Osteocyte (in vitro differentiated cells): ENCODE data around the gene CIP2A. TPM values are rescaled to one million over a fixed set of nuclear protein-coding genes. Genes with fewer than 3 reads are reported as not detected.

ENCODE experiments used
- DNase-seq: peaks from one replicate; pipeline ENCODE4 v3.0.0; 2021; ENCODE audit warnings: mixed read lengths; ENCODE audit not compliant: unreplicated experiment; ENCODE audit errors: extremely low spot score
- H3K27ac Mint-ChIP-seq: one replicate; pipeline ENCODE4 v1.8.0; 2021; ENCODE audit warnings: mild to moderate bottlenecking, mixed read lengths; ENCODE audit not compliant: unreplicated experiment
- H3K27me3 Mint-ChIP-seq: one replicate; pipeline ENCODE4 v1.8.0; 2021; ENCODE audit warnings: mixed read lengths; ENCODE audit not compliant: unreplicated experiment
- H3K36me3 Mint-ChIP-seq: one replicate; pipeline ENCODE4 v1.8.0; 2021; ENCODE audit warnings: mixed read lengths; ENCODE audit not compliant: unreplicated experiment
- H3K4me1 Mint-ChIP-seq: one replicate; pipeline ENCODE4 v1.8.0; 2021; ENCODE audit warnings: mixed read lengths; ENCODE audit not compliant: unreplicated experiment
- H3K4me3 Mint-ChIP-seq: one replicate; pipeline ENCODE4 v1.8.0; 2021; ENCODE audit warnings: mild to moderate bottlenecking, moderate library complexity, mixed read lengths; ENCODE audit not compliant: unreplicated experiment
- H3K9me3 Mint-ChIP-seq: one replicate; pipeline ENCODE4 v1.8.0; 2021; ENCODE audit warnings: mixed read lengths; ENCODE audit not compliant: unreplicated experiment
- CTCF ChIP-seq: fragments of 200-600 bp; sonication (generic); IDR thresholded peaks from 2 replicates; pipeline ENCODE4 v1.5.0; 2021; ENCODE audit warnings: antibody characterized with exemption, mild to moderate bottlenecking, moderate library complexity
- total RNA-seq: library from RNA; stranded (reverse); gene quantifications from 2 replicates; pipeline ENCODE4 v1.2.1, GENCODE V29; 2021

Gene CIP2A
- total RNA-seq, 1 donor from 2014 or later = 10.2 TPM

- H3K27ac Mint-ChIP-seq = no peak overlapping the region
- no peak overlapping the region for H3K4me3 Mint-ChIP-seq
- H3K27me3 Mint-ChIP-seq = peaks cover 13% of the 10 kb centered on the region
- no peak for DNase-seq
- no peaks in the 10 kb centered on the region for H3K36me3 Mint-ChIP-seq
- H3K4me1 Mint-ChIP-seq = no peaks in the 10 kb centered on the region
- TF ChIP-seq CTCF = no peak
- H3K9me3 Mint-ChIP-seq = no peaks in the 10 kb centered on the region
These were observed 83.4 kb downstream of the CIP2A start for GRCh38 chr3:108505811-108506210.

- H3K27ac Mint-ChIP-seq = no peak overlapping the region
- no peaks in the 10 kb centered on the region for H3K4me1 Mint-ChIP-seq
- H3K4me3 Mint-ChIP-seq = no peak overlapping the region
- H3K27me3 Mint-ChIP-seq = peaks cover 13% of the 10 kb centered on the region
- TF ChIP-seq CTCF = no peak
- H3K9me3 Mint-ChIP-seq = no peaks in the 10 kb centered on the region
- DNase-seq = no peak
- no peaks in the 10 kb centered on the region for H3K36me3 Mint-ChIP-seq
These were observed 85.5 kb downstream of the CIP2A start for GRCh38 chr3:108503722-108504121.

GRCh38 chr3:108501535-108501934, 87.7 kb downstream of the CIP2A start:
- no peak for DNase-seq
- Mint-ChIP-seq H3K27ac (no peak overlapping the region), H3K4me3 (no peak overlapping the region), H3K9me3 (no peaks in the 10 kb centered on the region), H3K36me3 (no peaks in the 10 kb centered on the region), H3K4me1 (no peaks in the 10 kb centered on the region), H3K27me3 (peaks cover 13% of the 10 kb centered on the region)
- no peak for TF ChIP-seq CTCF

- no peaks in the 10 kb centered on the region for H3K4me1 Mint-ChIP-seq
- H3K27ac Mint-ChIP-seq = no peak overlapping the region
- H3K27me3 Mint-ChIP-seq = peaks cover 13% of the 10 kb centered on the region
- no peak for DNase-seq
- no peaks in the 10 kb centered on the region for H3K36me3 Mint-ChIP-seq
- no peak for TF ChIP-seq CTCF
- H3K4me3 Mint-ChIP-seq = no peak overlapping the region
- no peaks in the 10 kb centered on the region for H3K9me3 Mint-ChIP-seq
These were observed 88.5 kb downstream of the CIP2A start for GRCh38 chr3:108500728-108501127.

Other genes with a start within 250 kb of the CIP2A start
- 0.05 and 0.08 TPM in 2 replicates for gene MYH15, start 78.8 kb downstream of the CIP2A start, total RNA-seq
- gene DZIP3, start 284 bp upstream of the CIP2A start, total RNA-seq = 9.0 and 11.2 TPM in 2 replicates
- gene RETNLB, start 168.0 kb upstream of the CIP2A start, total RNA-seq = not detected in 2 replicates
- gene TRAT1, start 233.3 kb upstream of the CIP2A start, total RNA-seq = not detected in 2 replicates